Natural killer cell treated with Interleukin-12 subunit alpha and Interleukin-12 subunit beta and Interleukin-15 and Interleukin-18, amount 100 ng/mL, for 72 hours (primary cell): ENCODE results near the gene GPSM1. TPM values are rescaled to one million over a fixed set of nuclear protein-coding genes. Genes with fewer than 3 reads are reported as not detected.

Experiments used
- ATAC-seq, 2 donors: fragments of 150-1000 bp; cut with Tn5 transposase in 1 of 2; sonication (Bioruptor Pico), chemical (Tn5 transposase) in 1 of 2; 2 replicates each; pipeline ENCODE4 v1.10.0; 2021
- DNase-seq: peaks from one replicate; pipeline ENCODE4 v3.0.0; 2022; ENCODE audit warnings: low spot score
- H3K27ac Mint-ChIP-seq, 2 donors: 1 replicate in 1 of 2; 2 replicates in 1 of 2; pipeline ENCODE4 v1.8.0; 2022; ENCODE audit warnings: mixed read lengths in 2 of 2, mild to moderate bottlenecking in 1 of 2, moderate library complexity in 1 of 2
- H3K27me3 Mint-ChIP-seq, 2 donors: 1 replicate in 1 of 2; 2 replicates in 1 of 2; pipeline ENCODE4 v1.8.0; 2022; ENCODE audit warnings: mixed read lengths in 2 of 2
- H3K36me3 Mint-ChIP-seq: one replicate; pipeline ENCODE4 v1.8.0; 2022; ENCODE audit warnings: mixed read lengths
- H3K4me1 Mint-ChIP-seq, 2 donors: 1 replicate in 1 of 2; 2 replicates in 1 of 2; pipeline ENCODE4 v1.8.0; 2022; ENCODE audit warnings: low read depth in 2 of 2, mixed read lengths in 2 of 2, mild to moderate bottlenecking in 1 of 2
- H3K4me3 Mint-ChIP-seq: one replicate; pipeline ENCODE4 v1.8.0; 2022; ENCODE audit warnings: mixed read lengths
- H3K9me3 Mint-ChIP-seq: 2 replicates; pipeline ENCODE4 v1.8.0; 2022; ENCODE audit warnings: mixed read lengths
- total RNA-seq, 2 donors: library from RNA; stranded (reverse); gene quantifications; one replicate each; pipeline ENCODE4 v1.2.3, GENCODE V29; 2022

GPSM1 gene
- total RNA-seq, 2 donors from 2014 or later: 1.7 to 2.3 TPM

GRCh38 chr9:136304981-136305380, 22.4 kb upstream of the GPSM1 start:
- ATAC-seq: no peak
- Mint-ChIP-seq H3K9me3 (no peaks in the 10 kb centered on the region), H3K4me3 (no peak overlapping the region), H3K36me3 (no peaks in the 10 kb centered on the region), H3K27me3 (no peaks in the 10 kb centered on the region), H3K27ac (no peak overlapping the region), H3K4me1 (no peaks in the 10 kb centered on the region)
- no peak for DNase-seq

- Mint-ChIP-seq H3K9me3 (no peaks in the 10 kb centered on the region), H3K4me3 (no peak overlapping the region), H3K27ac (no peak overlapping the region), H3K4me1 (no peaks in the 10 kb centered on the region), H3K36me3 (no peaks in the 10 kb centered on the region), H3K27me3 (no peaks in the 10 kb centered on the region)
- ATAC-seq: peak in 1 of 2 donors; percentile 38
- DNase-seq: no peak
Measured at GRCh38 chr9:136305804-136306203, 21.5 kb upstream of the GPSM1 start.

GRCh38 chr9:136306211-136307208, 20.8 kb upstream of the GPSM1 start:
- Mint-ChIP-seq H3K4me3 (no peak overlapping the region), H3K4me1 (no peaks in the 10 kb centered on the region), H3K27ac (no peak overlapping the region), H3K27me3 (no peaks in the 10 kb centered on the region), H3K9me3 (no peaks in the 10 kb centered on the region), H3K36me3 (no peaks in the 10 kb centered on the region)
- ATAC-seq (peak; percentile 22 to 49), DNase-seq (no peak)

GRCh38 chr9:136307215-136307750, 20.1 kb upstream of the GPSM1 start:
- Mint-ChIP-seq H3K27ac (no peak overlapping the region), H3K4me1 (no peaks in the 10 kb centered on the region), H3K27me3 (no peaks in the 10 kb centered on the region), H3K4me3 (no peak overlapping the region), H3K9me3 (no peaks in the 10 kb centered on the region), H3K36me3 (no peaks in the 10 kb centered on the region)
- DNase-seq (no peak), ATAC-seq (no peak)

- ATAC-seq: no peak
- no peak overlapping the region for H3K4me3 Mint-ChIP-seq
- no peaks in the 10 kb centered on the region for H3K27me3 Mint-ChIP-seq
- DNase-seq: no peak
- no peaks in the 10 kb centered on the region for H3K36me3 Mint-ChIP-seq
- H3K9me3 Mint-ChIP-seq: no peaks in the 10 kb centered on the region
- no peaks in the 10 kb centered on the region for H3K4me1 Mint-ChIP-seq
- H3K27ac Mint-ChIP-seq: no peak overlapping the region
Measured at GRCh38 chr9:136308006-136308701, 19.2 kb upstream of the GPSM1 start.

- H3K27ac Mint-ChIP-seq: no peak overlapping the region
- H3K4me1 Mint-ChIP-seq: no peaks in the 10 kb centered on the region
- ATAC-seq (no peak), DNase-seq (no peak)
- no peaks in the 10 kb centered on the region for H3K9me3 Mint-ChIP-seq
- no peaks in the 10 kb centered on the region for H3K27me3 Mint-ChIP-seq
- H3K4me3 Mint-ChIP-seq: no peak overlapping the region
- no peaks in the 10 kb centered on the region for H3K36me3 Mint-ChIP-seq
Measured at GRCh38 chr9:136308702-136309053, 18.7 kb upstream of the GPSM1 start.

GRCh38 chr9:136309101-136309801, 18.1 kb upstream of the GPSM1 start:
- H3K36me3 Mint-ChIP-seq: no peaks in the 10 kb centered on the region
- no peaks in the 10 kb centered on the region for H3K27me3 Mint-ChIP-seq
- no peaks in the 10 kb centered on the region for H3K4me1 Mint-ChIP-seq
- ATAC-seq (no peak), DNase-seq (no peak)
- H3K4me3 Mint-ChIP-seq: no peak overlapping the region
- no peaks in the 10 kb centered on the region for H3K9me3 Mint-ChIP-seq
- H3K27ac Mint-ChIP-seq: no peak overlapping the region

GRCh38 chr9:136309806-136310220, 17.5 kb upstream of the GPSM1 start:
- Mint-ChIP-seq H3K36me3 (no peaks in the 10 kb centered on the region), H3K27me3 (no peaks in the 10 kb centered on the region), H3K9me3 (no peaks in the 10 kb centered on the region), H3K4me1 (peaks cover 0 to under 1% of the 10 kb centered on the region in 2 donors), H3K4me3 (no peak overlapping the region), H3K27ac (no peak overlapping the region)
- DNase-seq (no peak), ATAC-seq (no peak)

GRCh38 chr9:136310273-136311030, 16.9 kb upstream of the GPSM1 start:
- ATAC-seq: no peak
- Mint-ChIP-seq H3K4me1 (peaks cover 0 to 7% of the 10 kb centered on the region in 2 donors), H3K36me3 (no peaks in the 10 kb centered on the region), H3K27ac (no peak overlapping the region), H3K27me3 (no peaks in the 10 kb centered on the region), H3K4me3 (no peak overlapping the region), H3K9me3 (no peaks in the 10 kb centered on the region)
- DNase-seq: no peak

GRCh38 chr9:136311051-136312008, 16.0 kb upstream of the GPSM1 start:
- H3K36me3 Mint-ChIP-seq: peaks cover 5% of the 10 kb centered on the region
- ATAC-seq (no peak), DNase-seq (no peak)
- H3K4me1 Mint-ChIP-seq: peaks cover 6 to 13% of the 10 kb centered on the region in 2 donors
- H3K27me3 Mint-ChIP-seq: no peaks in the 10 kb centered on the region
- H3K9me3 Mint-ChIP-seq: peaks cover 5% of the 10 kb centered on the region
- no peak overlapping the region for H3K4me3 Mint-ChIP-seq
- H3K27ac Mint-ChIP-seq: no peak overlapping the region

GRCh38 chr9:136312009-136312375, 15.3 kb upstream of the GPSM1 start:
- H3K36me3 Mint-ChIP-seq: peaks cover 9% of the 10 kb centered on the region
- ATAC-seq (no peak), DNase-seq (no peak)
- no peaks in the 10 kb centered on the region for H3K27me3 Mint-ChIP-seq
- peaks cover 8% of the 10 kb centered on the region for H3K9me3 Mint-ChIP-seq
- H3K4me1 Mint-ChIP-seq: peaks cover 13 to 19% of the 10 kb centered on the region in 2 donors
- H3K4me3 Mint-ChIP-seq: no peak overlapping the region
- H3K27ac Mint-ChIP-seq: no peak overlapping the region

GRCh38 chr9:136312436-136312835, 14.9 kb upstream of the GPSM1 start:
- DNase-seq: no peak
- no peak for ATAC-seq
- Mint-ChIP-seq H3K36me3 (peaks cover 9% of the 10 kb centered on the region), H3K27me3 (no peaks in the 10 kb centered on the region), H3K27ac (no peak overlapping the region), H3K4me1 (peaks cover 14 to 23% of the 10 kb centered on the region in 2 donors), H3K9me3 (peaks cover 8% of the 10 kb centered on the region), H3K4me3 (no peak overlapping the region)
